Fibroblast of skin of abdomen (primary cell): ENCODE data around the gene GPR61.

Experiments
- DNase-seq: peaks from one replicate; pipeline ENCODE4 v3.0.0-alpha.2; 2013

GPR61 gene

DNA sequence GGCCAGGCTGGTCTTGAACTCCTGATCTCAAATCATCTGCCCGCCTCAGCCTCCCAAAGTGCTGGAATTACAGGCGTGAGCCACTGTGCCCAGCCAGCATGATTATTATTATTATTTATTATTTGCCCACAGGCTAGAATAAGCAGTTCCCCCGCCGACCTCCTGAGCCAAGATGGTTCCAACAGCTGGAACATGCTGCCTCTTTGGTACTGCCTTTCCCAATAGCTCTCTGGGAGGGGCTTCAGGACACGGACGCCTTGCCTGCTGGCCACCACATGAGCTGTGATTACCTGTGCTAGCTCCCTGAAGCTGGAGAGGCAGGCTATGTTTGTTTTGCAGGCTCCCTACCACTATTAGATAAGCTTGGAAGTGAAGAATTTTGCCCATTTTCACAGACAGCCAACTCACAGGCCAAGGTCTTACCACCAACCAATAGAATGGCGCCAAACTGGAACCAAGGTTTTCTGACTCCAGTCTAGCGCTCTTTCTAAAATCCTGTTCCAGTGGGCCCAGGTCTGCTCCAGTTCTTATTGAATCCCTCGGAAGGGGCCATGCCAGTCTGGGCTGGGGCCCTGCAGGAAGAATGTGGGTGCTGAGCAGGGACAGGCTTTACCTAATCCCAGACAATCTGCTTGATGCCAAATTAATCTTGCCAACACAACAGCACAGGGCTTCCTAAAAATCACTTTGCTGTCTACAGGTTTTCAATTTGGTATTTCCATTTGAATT, 2.1 kb upstream of the GPR61 start:
- DNase-seq: no peak

DNA sequence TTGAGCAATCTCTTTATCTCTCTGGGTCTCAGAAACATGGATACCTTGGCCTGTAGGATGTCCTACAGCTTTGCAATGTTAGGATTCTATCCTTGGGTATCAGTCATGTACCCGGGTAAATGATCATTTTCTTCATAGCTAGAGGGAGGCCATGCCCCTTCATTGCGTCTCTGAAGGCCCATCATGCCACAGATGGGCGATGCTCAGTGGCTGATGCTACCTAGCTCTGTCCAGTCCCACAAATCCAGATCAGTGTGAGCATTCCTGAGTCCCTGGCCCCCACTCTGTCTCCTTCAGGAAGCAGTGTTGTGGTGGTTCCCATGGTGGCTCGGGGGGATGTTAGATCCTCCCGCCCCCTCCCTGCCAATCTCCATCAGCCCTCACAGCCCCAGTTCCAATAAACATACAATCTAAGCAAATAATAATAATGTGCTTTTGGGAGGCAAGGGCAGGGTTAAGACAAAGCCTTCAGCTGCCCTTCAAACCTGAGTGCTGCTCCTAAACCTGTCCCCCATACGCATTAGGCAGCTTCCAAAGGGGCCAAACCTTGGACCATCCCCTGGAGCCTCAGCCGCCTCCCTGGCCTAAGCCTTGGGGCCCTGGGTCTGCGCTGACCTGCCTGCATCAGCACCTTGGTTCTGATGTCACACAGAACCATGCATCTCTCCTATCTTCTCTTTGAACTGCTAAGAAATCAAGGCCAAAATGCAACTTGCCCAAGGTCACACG, 681 bp upstream of the GPR61 start:
- no peak for DNase-seq

DNA sequence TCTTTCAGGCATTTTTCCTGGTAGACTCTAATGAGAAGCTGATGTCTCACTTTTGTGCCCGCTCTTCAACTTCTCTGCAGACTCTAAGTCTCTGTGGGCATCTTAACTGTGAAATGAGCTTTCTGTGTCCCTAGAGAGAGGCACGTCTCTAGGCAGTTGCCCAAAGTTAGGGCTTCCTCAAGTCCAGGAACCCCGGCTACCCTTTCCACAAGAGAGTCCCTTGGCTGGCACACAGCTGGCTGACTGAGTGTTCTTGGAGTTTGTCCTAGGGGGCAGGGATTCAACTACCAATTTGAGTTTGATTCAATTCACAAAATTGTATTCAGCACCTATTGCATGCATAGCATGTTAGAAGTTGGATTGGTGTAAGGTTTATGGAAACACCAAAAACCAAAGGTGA, 1.4 kb downstream of the GPR61 start:
- DNase-seq: no peak

DNA sequence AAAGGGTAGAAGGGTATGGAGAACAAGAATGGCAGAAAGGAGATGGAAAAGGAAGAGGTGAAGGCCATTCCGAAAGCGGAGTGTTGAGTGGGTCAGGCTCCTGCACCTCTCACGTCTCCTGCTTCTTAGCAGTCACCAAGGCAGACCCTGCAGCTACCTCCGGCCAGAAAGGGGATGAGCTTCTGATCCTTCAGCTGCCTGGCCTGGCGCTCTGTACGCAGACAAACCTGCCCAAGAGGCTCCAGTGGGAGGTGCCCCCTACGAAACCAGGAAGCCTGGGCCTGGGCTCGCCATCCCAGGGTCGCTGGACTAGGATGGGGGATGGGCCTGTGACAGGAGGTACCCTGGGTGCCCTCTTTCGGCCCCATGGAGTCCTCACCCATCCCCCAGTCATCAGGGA, 3.0 kb downstream of the GPR61 start:
- no peak for DNase-seq

- no peak for DNase-seq
Measured at GRCh38 chr1:109543283-109543987, 3.8 kb downstream of the GPR61 start.

GRCh38 chr1:109543988-109544735, 4.5 kb downstream of the GPR61 start:
- DNase-seq: no peak

DNA sequence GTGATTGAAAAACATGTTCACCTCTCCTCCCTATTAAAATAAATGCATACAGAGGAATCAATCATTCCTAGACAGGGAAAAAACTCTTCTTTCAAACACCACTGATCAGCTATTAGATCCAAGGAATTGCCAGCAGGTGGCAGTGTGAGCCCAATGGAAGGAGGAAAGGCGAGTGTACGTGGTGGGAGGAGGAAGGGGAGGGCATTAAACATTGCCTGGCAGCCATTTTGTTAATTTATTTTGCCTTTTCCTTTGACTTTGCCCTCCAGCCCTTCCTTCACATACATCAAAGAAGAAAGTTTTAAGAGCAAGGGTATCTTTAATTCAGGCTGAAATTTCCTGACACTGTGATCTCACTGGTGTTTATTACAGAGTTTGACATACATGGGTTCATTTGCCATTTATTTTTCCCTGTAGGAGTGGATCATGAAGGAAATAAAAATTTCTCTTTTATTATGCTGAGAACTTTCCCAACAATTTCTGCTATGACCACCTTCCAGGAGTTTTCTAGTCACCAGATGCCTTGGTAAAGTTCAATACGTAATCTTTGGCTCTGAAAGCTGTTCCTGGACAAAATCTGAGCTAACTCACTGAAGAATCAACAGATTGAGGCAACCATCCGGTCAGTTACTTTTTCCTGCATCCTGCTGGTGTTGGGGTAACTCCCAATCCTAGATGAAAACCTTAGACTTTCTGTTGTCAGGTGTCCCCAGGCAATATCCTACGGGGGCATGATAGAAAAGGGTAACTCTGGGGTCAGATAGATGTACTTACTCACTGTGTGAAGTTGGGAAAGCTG, 6.8 kb downstream of the GPR61 start:
- peak; percentile 86 for DNase-seq

GRCh38 chr1:109547463-109548320, 8.0 kb downstream of the GPR61 start:
- DNase-seq: no peak

GRCh38 chr1:109548321-109549267, 8.9 kb downstream of the GPR61 start, which contains the start of gene GNAI3:
GNAI3 (plus strand) TSS chr1:109548615; CDS start chr1:109548721, 106 bp downstream.
- DNase-seq: peak; percentile 95

DNA sequence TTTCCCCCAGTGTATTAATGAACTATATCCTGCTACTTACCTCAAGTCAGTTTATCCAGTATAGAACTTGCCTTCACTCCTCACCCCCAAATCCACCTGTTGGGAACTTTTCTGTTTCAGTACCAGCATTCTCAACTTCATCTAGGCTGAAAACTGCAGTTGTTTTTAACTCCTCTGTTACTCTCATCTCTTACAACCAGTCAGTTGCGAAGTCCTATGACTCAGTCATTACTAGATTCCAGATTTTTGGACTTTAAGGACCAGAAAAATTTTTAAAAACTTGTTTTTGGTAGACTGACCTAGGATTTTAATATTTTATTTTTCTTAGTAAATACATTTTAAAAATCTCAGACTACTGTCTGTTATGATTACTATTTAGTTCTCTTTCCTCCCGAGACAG, 16.9 kb downstream of the GPR61 start:
- DNase-seq: no peak

DNA sequence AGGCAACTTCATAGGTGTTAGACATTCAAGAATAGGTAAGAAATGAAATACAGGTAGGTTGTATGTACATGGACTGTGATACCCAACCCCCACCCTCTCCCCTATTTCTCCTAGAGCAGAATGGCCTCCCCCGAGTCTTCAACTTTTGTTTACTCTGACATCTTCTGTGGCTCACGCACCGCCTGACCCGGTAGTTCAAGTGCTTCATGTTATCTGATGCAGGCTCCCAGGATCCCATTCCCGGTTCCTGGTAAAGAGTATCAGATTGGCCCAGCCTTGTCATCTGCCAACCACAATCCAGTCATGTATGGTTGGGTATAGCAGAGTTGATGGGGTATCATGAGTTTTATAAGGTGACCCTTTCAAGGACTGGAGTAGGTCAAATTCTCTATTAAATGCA, 17.8 kb downstream of the GPR61 start:
- no peak for DNase-seq

- DNase-seq: no peak
Measured at GRCh38 chr1:109559995-109560394, 20.3 kb downstream of the GPR61 start.

- DNase-seq: no peak
Measured at GRCh38 chr1:109564194-109564878, 24.7 kb downstream of the GPR61 start.

- DNase-seq: no peak
Measured at GRCh38 chr1:109565241-109565640, 25.6 kb downstream of the GPR61 start.

- DNase-seq: no peak
Measured at GRCh38 chr1:109566982-109567381, 27.3 kb downstream of the GPR61 start.

DNA sequence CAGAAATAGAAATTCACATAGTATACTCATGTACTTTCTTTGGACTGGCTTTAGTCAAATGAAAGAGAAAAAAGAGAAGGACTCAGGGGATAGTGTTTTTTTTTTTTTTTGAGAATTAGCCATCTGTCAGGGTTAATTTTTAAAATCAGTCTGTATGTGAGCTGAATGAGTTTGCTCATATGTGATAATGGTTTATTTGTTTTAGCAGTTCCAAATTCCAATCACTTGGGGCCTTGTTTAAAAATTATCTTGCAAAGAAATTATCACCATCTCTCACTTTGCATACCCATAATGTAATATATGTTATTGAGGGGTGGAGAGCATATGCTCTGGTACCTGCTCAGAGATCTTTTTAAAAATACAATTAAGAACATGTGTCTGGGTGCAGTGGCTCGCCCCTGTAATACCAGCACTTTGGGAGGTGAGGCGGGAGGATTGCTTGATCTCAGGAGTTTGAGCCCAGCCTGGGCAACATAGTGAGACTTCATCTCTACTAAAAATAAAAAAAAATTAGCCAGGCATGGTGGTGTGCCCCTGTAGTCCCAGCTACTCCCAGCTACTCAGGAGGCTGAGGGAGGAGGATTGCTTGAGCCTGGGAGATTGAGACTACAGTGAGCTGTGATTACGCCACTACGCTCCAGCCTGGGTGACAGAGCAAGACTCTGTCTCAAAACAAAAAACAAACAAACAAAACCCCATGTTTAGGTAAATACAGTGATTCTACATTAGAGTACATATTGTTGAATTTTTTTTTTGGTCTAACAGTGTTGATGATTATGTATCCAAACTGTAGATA, 28.4 kb downstream of the GPR61 start:
- no peak for DNase-seq

GRCh38 chr1:109569323-109569722, 29.7 kb downstream of the GPR61 start:
- DNase-seq: no peak

DNA sequence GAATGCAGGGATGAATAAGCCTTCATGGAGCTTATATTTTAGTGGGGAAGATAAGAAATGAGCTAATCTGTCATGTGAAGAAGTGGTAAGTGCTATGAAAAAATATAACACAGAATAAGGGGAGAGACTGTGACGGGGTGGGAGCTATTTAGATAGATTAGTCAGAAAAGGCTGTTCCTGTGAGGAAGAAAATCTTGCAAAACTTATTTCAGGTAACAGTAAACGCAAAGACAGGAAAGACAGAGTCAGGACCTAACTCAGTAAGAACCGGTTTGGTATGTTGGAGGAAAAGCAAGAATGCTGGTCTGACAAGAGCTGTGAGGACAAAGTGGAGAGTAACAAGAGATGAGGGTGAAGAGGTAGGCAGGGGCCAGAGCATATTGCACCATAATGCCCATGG, 30.7 kb downstream of the GPR61 start:
- no peak for DNase-seq
